Measurements from ENCODE around the gene ZNF467. TPM values are rescaled to one million over a fixed set of nuclear protein-coding genes. Genes with fewer than 3 reads are reported as not detected.

Gene ZNF467
- total and polyA plus RNA-seq, 2 experiments from 2014 or later = 0.10 to 0.40 TPM

- TF ChIP-seq ZNF462 (CRISPR knock-in tag; IDR thresholded peaks at IDR 0.05) (no peak), ZNF114 (CRISPR knock-in tag; IDR thresholded peaks at IDR 0.05) (no peak), EZH2 (IDR thresholded peaks at IDR 0.05; ENCODE audit: low read depth, unreplicated experiment) (no peak), ETS1 (IDR thresholded peaks at IDR 0.05) (no peak)
Measured at GRCh38 chr7:149733924-149734790, 39.2 kb downstream of the ZNF467 start (continued).

GRCh38 chr7:149733131-149733923 is 40.1 kb downstream of the ZNF467 start:
- no peaks in the 10 kb centered on the region for H3F3A ChIP-seq (replicated peaks; ENCODE audit: low read depth)
- peaks cover 7% of the 10 kb centered on the region; the same call in 2 of the 3 replicates for H3K36me3 Mint-ChIP-seq (ENCODE audit: low read depth)
- no peak for DNase-seq (ENCODE audit: low spot score)
- no peak for ATAC-seq
- H3K79me2 ChIP-seq (replicated peaks; ENCODE audit: insufficient read depth) = no peaks in the 10 kb centered on the region
- H3K4me3 ChIP-seq = no peak overlapping the region
- no peak overlapping the region for H2AFZ ChIP-seq
- H3K4me2 ChIP-seq = no peak overlapping the region
- H3K27me3 Mint-ChIP-seq (ENCODE audit: insufficient read depth, low read depth, poor library complexity) = peaks cover 22% of the 10 kb centered on the region
- no peaks in the 10 kb centered on the region for H3K4me1 Mint-ChIP-seq
- H3K9me2 ChIP-seq (ENCODE audit: insufficient read depth) = no peaks in the 10 kb centered on the region
- no peak overlapping the region for H3K4me3 Mint-ChIP-seq
- no peak overlapping the region for H3K27ac ChIP-seq (ENCODE audit: low read depth)
- no peaks in the 10 kb centered on the region for H3K9me3 Mint-ChIP-seq
- no peaks in the 10 kb centered on the region; the same call in 1 of the 2 replicates for H3K36me3 ChIP-seq (ENCODE audit: insufficient read depth)
- H3K4me1 ChIP-seq (ENCODE audit: insufficient read depth) = no peaks in the 10 kb centered on the region
- no peak overlapping the region for H3K27ac Mint-ChIP-seq
- H4K20me1 ChIP-seq (replicated peaks; ENCODE audit: insufficient read depth) = no peaks in the 10 kb centered on the region
- H3K27me3 ChIP-seq (ENCODE audit: insufficient read depth) = no peaks in the 10 kb centered on the region
- TF ChIP-seq POLR2AphosphoS5 (IDR thresholded peaks at IDR 0.05; ENCODE audit: low read depth) (no peak), ZNF462 (CRISPR knock-in tag; IDR thresholded peaks at IDR 0.05) (no peak)
